ENCODE data around the gene B3GNT8.

The B3GNT8 gene

GRCh38 chr19:41426116-41426841 lies 895 bp downstream of the B3GNT8 start:
- no peak overlapping the region for H3K9ac ChIP-seq (ENCODE audit: insufficient read length, low read depth)
- TF ChIP-seq SUZ12 (IDR thresholded peaks at IDR 0.05; ENCODE audit: extremely low read depth, insufficient read depth, insufficient read length) = no peak
- no peak for TF ChIP-seq ZNF274 (IDR thresholded peaks at IDR 0.05; ENCODE audit: low read depth, low read length)
- no peak for TF ChIP-seq YY1 (IDR thresholded peaks at IDR 0.05; ENCODE audit: insufficient read depth, insufficient read length)
- H3K4me1 ChIP-seq (ENCODE audit: insufficient read depth, insufficient read length) = peaks cover 7% of the 10 kb centered on the region
- H3K27me3 ChIP-seq (ENCODE audit: insufficient read depth, insufficient read length) = no peaks in the 10 kb centered on the region
- no peaks in the 10 kb centered on the region for H3K9me3 ChIP-seq (ENCODE audit: insufficient read depth, low read length)
- no peak for DNase-seq (ENCODE audit: low read depth, low spot score)
- peak overlapping the region; percentile 45 for H3K4me3 ChIP-seq (ENCODE audit: insufficient read length, low read depth)
- H3K36me3 ChIP-seq (ENCODE audit: insufficient read depth, insufficient read length, low read length) = peaks cover 39% of the 10 kb centered on the region

GRCh38 chr19:41425174-41426115 lies 1.7 kb downstream of the B3GNT8 start:
- TF ChIP-seq ZNF274 (IDR thresholded peaks at IDR 0.05; ENCODE audit: low read depth, low read length) = no peak
- TF ChIP-seq YY1 (IDR thresholded peaks at IDR 0.05; ENCODE audit: insufficient read depth, insufficient read length) = no peak
- Histone ChIP-seq H3K4me3 (ENCODE audit: insufficient read length, low read depth) (no peak overlapping the region), H3K4me1 (ENCODE audit: insufficient read depth, insufficient read length) (peaks cover 6% of the 10 kb centered on the region), H3K36me3 (ENCODE audit: insufficient read depth, insufficient read length, low read length) (peaks cover 31% of the 10 kb centered on the region), H3K9ac (ENCODE audit: insufficient read length, low read depth) (no peak overlapping the region), H3K27me3 (ENCODE audit: insufficient read depth, insufficient read length) (no peaks in the 10 kb centered on the region), H3K9me3 (ENCODE audit: insufficient read depth, low read length) (no peaks in the 10 kb centered on the region)
- no peak for DNase-seq (ENCODE audit: low read depth, low spot score)

- peaks cover 31% of the 10 kb centered on the region for H3K36me3 ChIP-seq (ENCODE audit: insufficient read depth, insufficient read length, low read length)
- no peak for TF ChIP-seq ZNF274 (IDR thresholded peaks at IDR 0.05; ENCODE audit: low read depth, low read length)
- TF ChIP-seq SUZ12 (IDR thresholded peaks at IDR 0.05; ENCODE audit: extremely low read depth, insufficient read depth, insufficient read length) = no peak
- TF ChIP-seq YY1 (IDR thresholded peaks at IDR 0.05; ENCODE audit: insufficient read depth, insufficient read length) = no peak
- no peak overlapping the region for H3K9ac ChIP-seq (ENCODE audit: insufficient read length, low read depth)
- H3K4me3 ChIP-seq (ENCODE audit: insufficient read length, low read depth) = no peak overlapping the region
- H3K4me1 ChIP-seq (ENCODE audit: insufficient read depth, insufficient read length) = peaks cover 6% of the 10 kb centered on the region
- no peak for DNase-seq (ENCODE audit: low read depth, low spot score)
- no peaks in the 10 kb centered on the region for H3K9me3 ChIP-seq (ENCODE audit: insufficient read depth, low read length)
- no peaks in the 10 kb centered on the region for H3K27me3 ChIP-seq (ENCODE audit: insufficient read depth, insufficient read length)
Measured at GRCh38 chr19:41424335-41425173, 2.6 kb downstream of the B3GNT8 start.

- Histone ChIP-seq H3K9ac (ENCODE audit: insufficient read length, low read depth) (no peak overlapping the region), H3K27me3 (ENCODE audit: insufficient read depth, insufficient read length) (no peaks in the 10 kb centered on the region), H3K4me3 (ENCODE audit: insufficient read length, low read depth) (no peak overlapping the region), H3K4me1 (ENCODE audit: insufficient read depth, insufficient read length) (peaks cover 6% of the 10 kb centered on the region), H3K36me3 (ENCODE audit: insufficient read depth, insufficient read length, low read length) (peaks cover 32% of the 10 kb centered on the region), H3K9me3 (ENCODE audit: insufficient read depth, low read length) (no peaks in the 10 kb centered on the region)
- TF ChIP-seq SUZ12 (IDR thresholded peaks at IDR 0.05; ENCODE audit: extremely low read depth, insufficient read depth, insufficient read length) = no peak
- no peak for TF ChIP-seq ZNF274 (IDR thresholded peaks at IDR 0.05; ENCODE audit: low read depth, low read length)
- TF ChIP-seq YY1 (IDR thresholded peaks at IDR 0.05; ENCODE audit: insufficient read depth, insufficient read length) = no peak
- no peak for DNase-seq (ENCODE audit: low read depth, low spot score)
Measured at GRCh38 chr19:41422955-41423354, 4.2 kb downstream of the B3GNT8 start.

DNA sequence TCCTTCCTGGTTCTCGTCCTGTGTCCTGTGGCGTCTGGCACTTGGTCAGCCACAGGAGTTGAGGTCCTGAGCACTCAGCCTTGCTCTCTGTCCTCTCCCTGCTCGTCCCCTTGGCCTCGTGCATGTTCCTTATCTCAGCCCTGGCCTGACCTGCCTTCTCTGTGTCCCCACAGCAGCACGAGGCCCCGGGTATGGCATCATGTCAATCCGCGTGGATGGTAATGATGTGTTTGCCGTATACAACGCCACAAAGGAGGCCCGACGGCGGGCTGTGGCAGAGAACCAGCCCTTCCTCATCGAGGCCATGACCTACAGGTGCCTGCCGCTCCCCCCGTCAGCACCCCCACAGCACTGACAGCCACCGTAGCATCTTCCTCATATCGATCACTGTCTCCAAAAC lies 4.7 kb downstream of the B3GNT8 start:
- Histone ChIP-seq H3K36me3 (ENCODE audit: insufficient read depth, insufficient read length, low read length) (peaks cover 32% of the 10 kb centered on the region), H3K9ac (ENCODE audit: insufficient read length, low read depth) (no peak overlapping the region), H3K4me1 (ENCODE audit: insufficient read depth, insufficient read length) (peaks cover 6% of the 10 kb centered on the region), H3K9me3 (ENCODE audit: insufficient read depth, low read length) (no peaks in the 10 kb centered on the region), H3K27me3 (ENCODE audit: insufficient read depth, insufficient read length) (no peaks in the 10 kb centered on the region), H3K4me3 (ENCODE audit: insufficient read length, low read depth) (no peak overlapping the region)
- no peak for DNase-seq (ENCODE audit: low read depth, low spot score)
- TF ChIP-seq YY1 (IDR thresholded peaks at IDR 0.05; ENCODE audit: insufficient read depth, insufficient read length) (no peak), ZNF274 (IDR thresholded peaks at IDR 0.05; ENCODE audit: low read depth, low read length) (no peak), SUZ12 (IDR thresholded peaks at IDR 0.05; ENCODE audit: extremely low read depth, insufficient read depth, insufficient read length) (no peak)

- no peaks in the 10 kb centered on the region for H3K27me3 ChIP-seq (ENCODE audit: insufficient read depth, insufficient read length)
- TF ChIP-seq ZNF274 (IDR thresholded peaks at IDR 0.05; ENCODE audit: low read depth, low read length) = no peak
- TF ChIP-seq YY1 (IDR thresholded peaks at IDR 0.05; ENCODE audit: insufficient read depth, insufficient read length) = no peak
- TF ChIP-seq SUZ12 (IDR thresholded peaks at IDR 0.05; ENCODE audit: extremely low read depth, insufficient read depth, insufficient read length) = no peak
- peaks cover 34% of the 10 kb centered on the region for H3K36me3 ChIP-seq (ENCODE audit: insufficient read depth, insufficient read length, low read length)
- H3K9me3 ChIP-seq (ENCODE audit: insufficient read depth, low read length) = no peaks in the 10 kb centered on the region
- no peak for DNase-seq (ENCODE audit: low read depth, low spot score)
- peaks cover 6% of the 10 kb centered on the region for H3K4me1 ChIP-seq (ENCODE audit: insufficient read depth, insufficient read length)
- H3K9ac ChIP-seq (ENCODE audit: insufficient read length, low read depth) = no peak overlapping the region
- no peak overlapping the region for H3K4me3 ChIP-seq (ENCODE audit: insufficient read length, low read depth)
Measured at GRCh38 chr19:41421973-41422372, 5.2 kb downstream of the B3GNT8 start.

Measured in NT2/D1 (cell line).